NCI-H1092 (cell line): ENCODE results near the gene ACOT8.

ENCODE experiments used
- DNase-seq: peaks from one replicate; lab custom pipeline; 2025; lab: John Stamatoyannopoulos, UW

ACOT8 gene

DNA sequence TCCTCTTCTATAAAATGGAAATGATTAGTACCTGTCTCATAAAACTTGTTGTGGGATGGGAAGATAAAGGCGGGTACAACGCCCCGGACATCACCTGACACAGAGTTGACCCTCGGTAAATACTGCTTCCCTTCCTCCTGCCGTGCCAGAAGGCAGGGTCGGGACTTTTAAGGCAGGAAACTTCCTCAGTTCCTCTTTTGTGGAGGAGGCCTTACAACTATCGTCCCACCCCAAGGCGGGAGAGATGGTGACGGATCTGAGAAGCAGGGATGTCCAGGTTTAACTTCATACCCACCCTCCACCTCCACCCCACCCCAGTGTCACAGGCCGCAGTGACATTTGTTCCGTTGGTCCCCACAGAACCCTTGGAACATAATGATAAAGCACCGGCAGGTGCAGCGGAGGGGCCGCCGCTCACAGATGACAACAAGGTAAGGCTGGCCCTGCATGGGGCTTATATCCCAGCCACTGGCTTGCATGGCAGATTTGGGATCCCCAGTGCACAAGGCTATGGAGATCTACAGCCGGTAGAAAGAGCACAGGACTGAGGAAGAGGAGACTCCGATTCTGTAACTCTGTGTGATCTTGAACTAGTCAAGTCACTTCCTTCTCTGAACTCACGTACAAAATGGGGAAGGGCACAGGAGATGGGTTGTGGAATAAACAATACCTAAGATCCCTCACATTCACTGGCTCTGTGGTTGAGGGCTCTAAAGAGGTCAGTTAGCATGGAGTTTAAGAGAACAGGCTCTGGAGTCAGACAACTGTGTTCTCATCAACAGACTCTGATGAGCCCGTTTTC lies 64.7 kb downstream of the ACOT8 start:
- DNase-seq = no peak
